HEK293T (cell line): ENCODE results near the gene TYK2.

Source experiments
- ARNT ChIP-seq: fragments of 450-650 bp; IDR thresholded peaks from 2 replicates; pipeline ENCODE4 v1.6.1; 2017; ENCODE audit warnings: mild to moderate bottlenecking
- BHLHE40 ChIP-seq: fragments of 450-650 bp; IDR thresholded peaks from 2 replicates; pipeline ENCODE4 v1.6.1; 2016; ENCODE audit warnings: mild to moderate bottlenecking, moderate library complexity, borderline replicate concordance
- CTBP1 ChIP-seq: fragments of 450-650 bp; IDR thresholded peaks from 2 replicates; pipeline ENCODE4 v1.6.1; 2016; ENCODE audit warnings: borderline replicate concordance
- FOXK2 ChIP-seq: fragments of 450-650 bp; IDR thresholded peaks from 2 replicates; pipeline ENCODE4 v1.6.1; 2016; ENCODE audit warnings: mild to moderate bottlenecking
- FOXM1 ChIP-seq: fragments of 450-650 bp; IDR thresholded peaks from 2 replicates; pipeline ENCODE4 v1.6.1; 2017; ENCODE audit warnings: mild to moderate bottlenecking, borderline replicate concordance
- PKNOX1 ChIP-seq: fragments of 450-650 bp; IDR thresholded peaks from 2 replicates; pipeline ENCODE4 v1.6.1; 2016
- SUZ12 ChIP-seq: fragments of 450-650 bp; IDR thresholded peaks from 2 replicates; pipeline ENCODE4 v1.6.1; 2016; ENCODE audit warnings: mild to moderate bottlenecking
- ZNF384 ChIP-seq: fragments of 450-650 bp; IDR thresholded peaks from 2 replicates; pipeline ENCODE4 v1.6.1; 2016

- TF ChIP-seq PKNOX1: no peak
- no peak for TF ChIP-seq SUZ12
- no peak for TF ChIP-seq ARNT
- TF ChIP-seq FOXK2: no peak
- TF ChIP-seq ZNF384: no peak
- TF ChIP-seq BHLHE40: no peak
- TF ChIP-seq FOXM1: no peak
- TF ChIP-seq CTBP1: no peak
These were observed 22.2 kb upstream of the TYK2 start for GRCh38 chr19:10402441-10403038.
